ENCODE results near the gene TNIK. TPM values are rescaled to one million over a fixed set of nuclear protein-coding genes. Genes with fewer than 3 reads are reported as not detected.

TNIK gene
- total and polyA plus RNA-seq, 2 experiments from 2014 or later = 14.6 to 34.3 TPM

- Mint-ChIP-seq H3K9me3 (no peaks in the 10 kb centered on the region), H3K36me3 (ENCODE audit: low read depth) (no peaks in the 10 kb centered on the region), H3K27me3 (ENCODE audit: insufficient read depth, low read depth, poor library complexity) (no peaks in the 10 kb centered on the region), H3K4me1 (peaks cover 2% of the 10 kb centered on the region; the same call in 2 of the 3 replicates), H3K27ac (no peak overlapping the region), H3K4me3 (no peak overlapping the region)
- no peaks in the 10 kb centered on the region for H4K20me1 ChIP-seq (replicated peaks; ENCODE audit: insufficient read depth)
- TF ChIP-seq EZH2phosphoT487 (IDR thresholded peaks at IDR 0.05; ENCODE audit: unreplicated experiment) (no peak), JUNB (IDR thresholded peaks at IDR 0.05; ENCODE audit: unreplicated experiment) (no peak), ZNF114 (CRISPR knock-in tag; IDR thresholded peaks at IDR 0.05) (no peak), POLR2AphosphoS5 (IDR thresholded peaks at IDR 0.05; ENCODE audit: low read depth) (no peak), CREB1 (CRISPR knock-in tag; IDR thresholded peaks at IDR 0.05; ENCODE audit: low read depth) (no peak), CTCF (conservative IDR thresholded peaks at IDR 0.05; ENCODE audit: low read depth in 2 of 2) (no peak), STAT1 (IDR thresholded peaks at IDR 0.05; ENCODE audit: unreplicated experiment) (no peak), ZNF462 (CRISPR knock-in tag; IDR thresholded peaks at IDR 0.05) (no peak), REST (IDR thresholded peaks at IDR 0.05; ENCODE audit: unreplicated experiment) (no peak), ZNF331 (CRISPR knock-in tag; IDR thresholded peaks at IDR 0.05; ENCODE audit: low read depth) (no peak), NANOG (IDR thresholded peaks at IDR 0.05; ENCODE audit: borderline replicate concordance) (no peak), EZH2 (IDR thresholded peaks at IDR 0.05; ENCODE audit: low read depth, unreplicated experiment) (no peak)
- TF ChIP-seq, protein P1, sequence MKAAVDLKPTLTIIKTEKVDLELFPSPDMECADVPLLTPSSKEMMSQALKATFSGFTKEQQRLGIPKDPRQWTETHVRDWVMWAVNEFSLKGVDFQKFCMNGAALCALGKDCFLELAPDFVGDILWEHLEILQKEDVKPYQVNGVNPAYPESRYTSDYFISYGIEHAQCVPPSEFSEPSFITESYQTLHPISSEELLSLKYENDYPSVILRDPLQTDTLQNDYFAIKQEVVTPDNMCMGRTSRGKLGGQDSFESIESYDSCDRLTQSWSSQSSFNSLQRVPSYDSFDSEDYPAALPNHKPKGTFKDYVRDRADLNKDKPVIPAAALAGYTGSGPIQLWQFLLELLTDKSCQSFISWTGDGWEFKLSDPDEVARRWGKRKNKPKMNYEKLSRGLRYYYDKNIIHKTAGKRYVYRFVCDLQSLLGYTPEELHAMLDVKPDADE (IDR thresholded peaks at IDR 0.05) = no peak
- H3K36me3 ChIP-seq (ENCODE audit: insufficient read depth) = no peaks in the 10 kb centered on the region
- 0 out of 2 replicates have a peak, but pooled peaks cover 3% of the 10 kb centered on the region for H3K4me1 ChIP-seq (ENCODE audit: insufficient read depth)
- no peak overlapping the region for H3K27ac ChIP-seq (ENCODE audit: low read depth)
- DNase-seq (ENCODE audit: low spot score) = no peak
- H3K79me2 ChIP-seq (replicated peaks; ENCODE audit: insufficient read depth) = no peaks in the 10 kb centered on the region
- H3K4me2 ChIP-seq = peak overlapping the region; percentile 72
- H3K4me3 ChIP-seq = peak overlapping the region; percentile 50
- ATAC-seq = no peak
- no peaks in the 10 kb centered on the region for H3K9me2 ChIP-seq (ENCODE audit: insufficient read depth)
- H3F3A ChIP-seq (replicated peaks; ENCODE audit: low read depth) = no peaks in the 10 kb centered on the region
- peaks cover 30% of the 10 kb centered on the region for H3K27me3 ChIP-seq (ENCODE audit: insufficient read depth)
- peak overlapping the region; percentile 91 for H2AFZ ChIP-seq
Measured at GRCh38 chr3:171028779-171029232, 431.4 kb downstream of the TNIK start.
